Measurements from ENCODE around the gene CNOT3.
"Not testable (repeated sequence)": the region's sequence is repeated elsewhere in the genome, so short reads cannot be mapped to it uniquely, and the experiment has no call there.

Gene CNOT3

DNA sequence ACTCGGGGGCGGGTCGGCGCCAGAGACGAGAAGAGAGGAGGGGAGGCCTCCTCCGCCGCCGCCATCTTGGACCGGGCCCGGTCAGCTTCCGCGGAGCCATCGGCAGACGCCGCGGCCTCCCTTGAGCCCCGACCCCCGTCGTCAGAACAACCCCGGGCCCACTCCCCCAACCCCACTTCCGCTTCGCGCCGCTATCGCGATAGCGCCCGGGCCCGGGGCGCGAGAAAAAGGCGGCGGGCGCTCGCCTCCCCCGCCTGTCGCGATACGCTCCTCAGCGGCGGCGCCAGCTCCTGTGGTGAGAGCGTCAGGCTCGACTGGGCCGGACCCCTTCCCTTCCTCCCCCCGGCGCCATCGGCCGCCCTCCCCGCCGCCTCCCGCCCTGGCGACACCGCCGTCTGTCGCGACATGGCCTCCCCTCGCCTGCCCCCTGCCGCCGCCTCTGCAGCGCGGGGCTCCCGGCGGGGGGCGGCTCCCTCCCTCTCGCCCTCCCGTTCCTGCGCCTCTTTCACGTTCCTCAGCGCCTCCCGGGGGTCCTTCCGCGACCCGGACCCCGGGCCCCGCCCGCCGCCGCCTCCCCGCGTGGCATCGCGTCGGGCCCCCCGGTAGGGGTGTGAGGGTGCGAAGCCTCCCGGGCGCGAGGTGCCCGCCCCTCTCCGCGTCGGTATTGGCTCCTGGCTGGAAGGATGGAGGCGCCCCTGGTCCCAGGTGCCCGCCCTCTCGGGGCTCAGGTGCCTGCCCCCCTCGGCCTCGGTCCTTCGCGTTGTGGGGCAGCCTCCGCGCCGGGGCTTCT is at the start of gene CNOT3:
Gene CNOT3, plus strand, starts transcription at position 64 of the 790 bp plus-strand sequence. CDS start 5,217 bp downstream, outside the sequence.
- peak within 1 kb of the TSS; percentile 83 for H3K4me3 ChIP-seq (ENCODE audit: low read depth, low read length)
- no peak for DNase-seq (ENCODE audit: low read depth)

DNA sequence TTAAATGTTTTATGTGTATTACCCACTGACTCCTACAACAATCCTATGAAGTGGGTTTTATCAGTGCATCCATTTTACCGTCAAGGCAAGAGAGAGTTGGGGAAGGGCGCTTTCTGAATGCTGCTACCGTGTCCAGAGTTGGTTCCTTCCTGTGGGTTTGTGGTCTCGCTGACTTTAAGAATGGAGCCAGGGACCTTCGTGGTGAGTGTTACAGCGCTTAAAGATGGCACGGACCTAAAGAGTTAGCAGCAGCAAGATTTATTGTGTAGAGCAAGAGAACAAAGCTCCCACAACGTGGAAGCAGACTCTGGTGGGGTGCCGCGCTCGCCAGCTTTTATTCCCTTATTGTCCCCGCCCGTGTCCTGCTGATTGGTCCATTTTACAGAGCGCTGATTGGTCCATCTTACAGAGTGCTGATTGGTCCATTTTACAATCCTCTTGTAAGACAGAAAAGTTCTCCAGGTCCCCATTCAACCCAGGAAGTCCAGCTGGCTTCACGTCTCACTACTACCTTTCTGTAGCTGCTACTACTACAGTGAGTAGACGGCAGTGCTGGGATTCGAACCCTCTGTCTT is 43.0 kb upstream of the CNOT3 start:
- no peak for DNase-seq (ENCODE audit: low read depth)
- H3K4me3 ChIP-seq (ENCODE audit: low read depth, low read length): no peak overlapping the region

DNA sequence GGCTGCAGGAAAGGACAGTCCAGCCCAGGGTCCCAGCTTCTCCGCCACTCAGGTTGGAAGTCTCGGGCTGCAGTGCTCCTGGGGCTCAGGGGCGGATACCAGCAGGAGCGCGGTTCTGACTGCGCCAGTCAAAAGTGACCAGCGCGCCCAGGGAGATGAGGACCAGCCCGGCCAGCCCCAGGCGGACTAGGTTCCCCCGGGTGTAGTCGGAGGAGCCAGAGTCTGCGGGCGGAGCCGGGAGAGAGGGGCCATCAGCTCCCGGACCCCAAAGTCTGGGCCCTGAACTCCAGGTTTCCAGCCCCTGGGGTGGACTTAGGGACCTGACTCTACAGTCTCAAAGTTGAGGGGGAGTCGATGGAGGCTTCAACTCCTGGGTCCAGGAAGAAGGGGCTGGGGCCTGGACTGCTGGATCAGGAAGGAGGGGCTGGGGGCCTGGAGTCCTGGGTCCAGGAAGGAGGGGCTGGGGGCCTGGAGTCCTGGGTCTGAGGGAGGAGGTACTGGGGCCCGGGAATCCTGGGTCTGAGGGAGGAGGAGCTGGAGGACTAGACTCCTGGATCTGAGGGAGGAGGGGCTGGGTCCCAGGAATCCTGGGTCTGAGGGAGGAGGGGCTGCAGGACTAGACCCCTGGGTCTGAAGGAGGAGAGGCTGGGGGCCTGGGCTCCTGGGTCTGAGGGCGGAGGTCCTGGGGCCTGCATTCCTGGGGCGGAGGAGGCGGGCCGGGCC is 42.3 kb upstream of the CNOT3 start:
- no peak for DNase-seq (ENCODE audit: low read depth)
- H3K4me3 ChIP-seq (ENCODE audit: low read depth, low read length): peak overlapping the region; percentile 44

DNA sequence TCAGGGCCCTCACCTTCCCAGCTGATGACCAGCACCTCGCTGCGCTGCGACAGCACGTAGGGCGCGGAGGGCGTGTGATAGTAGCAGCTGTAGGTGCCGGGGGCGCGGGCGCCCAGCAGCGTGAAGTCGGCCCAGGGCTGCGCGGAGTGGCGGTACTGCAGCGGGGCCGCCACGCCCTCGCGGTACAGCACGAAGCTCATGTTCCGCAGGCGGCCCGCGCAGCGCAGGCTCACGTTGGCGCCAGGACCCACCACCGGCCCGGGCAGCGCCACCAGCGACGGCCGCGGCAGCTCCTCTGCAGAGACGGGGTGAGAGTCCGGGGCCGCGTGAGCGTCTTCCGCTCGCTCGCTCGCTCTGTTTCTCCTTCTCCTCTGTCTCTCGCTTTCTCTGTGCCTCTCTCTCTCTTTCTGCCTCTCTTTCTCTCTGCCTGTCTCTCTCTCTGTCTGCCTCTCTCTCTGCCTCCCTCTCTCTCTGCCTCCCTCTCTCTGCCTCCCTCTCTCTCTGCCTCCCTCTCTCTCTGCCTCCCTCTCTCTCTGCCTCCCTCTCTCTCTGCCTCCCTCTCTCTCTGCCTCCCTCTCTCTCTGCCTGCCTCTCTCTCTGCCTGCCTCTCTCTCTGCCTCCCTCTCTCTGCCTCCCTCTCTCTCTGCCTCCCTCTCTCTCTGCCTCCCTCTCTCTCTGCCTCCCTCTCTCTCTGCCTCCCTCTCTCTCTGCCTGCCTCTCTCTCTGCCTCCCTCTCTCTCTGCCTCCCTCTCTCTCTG is 41.5 kb upstream of the CNOT3 start:
- DNase-seq (ENCODE audit: low read depth): not testable (repeated sequence)

DNA sequence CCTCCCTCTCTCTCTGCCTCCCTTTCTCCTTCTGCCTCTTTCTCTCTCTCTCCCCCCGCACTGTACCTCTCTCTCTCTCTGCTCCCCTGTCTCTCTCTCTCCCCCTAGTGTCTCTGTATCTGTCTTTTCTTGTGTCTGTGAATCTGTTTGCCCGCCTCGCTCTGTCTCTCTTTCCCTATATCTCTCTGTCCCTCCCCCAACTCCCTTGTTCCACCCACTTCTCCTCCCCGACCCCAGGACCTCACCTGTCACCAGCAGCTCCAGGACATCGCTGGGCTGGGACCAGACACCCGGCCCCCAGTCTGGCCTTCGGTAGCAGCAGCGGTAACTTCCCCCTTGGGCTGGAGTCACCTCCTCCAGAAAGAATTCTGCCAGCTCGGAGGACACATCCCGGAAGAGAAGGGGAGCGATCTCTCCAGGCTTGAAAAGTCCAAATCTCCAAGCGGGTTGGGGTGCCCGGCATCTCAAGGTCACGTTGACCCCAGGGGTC is 40.9 kb upstream of the CNOT3 start:
- DNase-seq (ENCODE audit: low read depth): no peak
- peak overlapping the region; percentile 38 for H3K4me3 ChIP-seq (ENCODE audit: low read depth, low read length)

More for the DNA sequence above, 41.5 kb upstream of the CNOT3 start:
- H3K4me3 ChIP-seq (ENCODE audit: low read depth, low read length): peak overlapping the region; percentile 44

DNA sequence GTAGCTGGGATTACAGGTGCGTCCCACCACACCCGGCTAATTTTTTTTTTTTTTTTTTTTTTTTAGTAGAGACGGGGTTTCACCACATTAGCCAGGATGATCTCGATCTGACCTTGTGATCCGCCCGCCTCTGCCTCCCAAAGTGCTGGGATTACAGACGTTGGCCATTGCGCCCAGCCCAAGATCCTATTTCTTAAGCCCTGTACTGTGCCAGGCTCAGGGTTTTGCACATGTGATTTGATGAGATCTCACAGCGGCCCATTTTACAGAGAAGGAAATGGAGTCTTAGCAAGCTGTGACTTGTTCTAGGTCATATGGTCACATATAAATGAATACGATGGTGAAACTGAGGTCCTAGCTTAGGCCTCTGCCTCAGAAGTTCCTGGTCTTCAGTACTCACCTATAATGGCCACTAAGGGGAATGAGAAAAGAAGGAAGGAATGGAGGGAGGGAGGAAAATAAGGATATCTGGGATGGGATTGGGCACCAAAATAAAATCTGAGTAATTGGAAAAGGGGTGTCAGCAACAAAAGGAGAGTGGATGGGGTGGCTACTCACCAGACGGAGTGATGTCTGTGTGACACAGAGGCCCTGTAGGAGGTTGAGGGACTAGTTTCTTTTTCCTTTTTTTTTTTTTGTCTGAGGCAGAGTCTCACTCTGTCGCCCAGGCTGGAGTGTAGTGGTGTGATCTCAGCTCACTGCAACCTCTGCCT is 38.2 kb upstream of the CNOT3 start:
- no peak overlapping the region for H3K4me3 ChIP-seq (ENCODE audit: low read depth, low read length)
- no peak for DNase-seq (ENCODE audit: low read depth)

DNA sequence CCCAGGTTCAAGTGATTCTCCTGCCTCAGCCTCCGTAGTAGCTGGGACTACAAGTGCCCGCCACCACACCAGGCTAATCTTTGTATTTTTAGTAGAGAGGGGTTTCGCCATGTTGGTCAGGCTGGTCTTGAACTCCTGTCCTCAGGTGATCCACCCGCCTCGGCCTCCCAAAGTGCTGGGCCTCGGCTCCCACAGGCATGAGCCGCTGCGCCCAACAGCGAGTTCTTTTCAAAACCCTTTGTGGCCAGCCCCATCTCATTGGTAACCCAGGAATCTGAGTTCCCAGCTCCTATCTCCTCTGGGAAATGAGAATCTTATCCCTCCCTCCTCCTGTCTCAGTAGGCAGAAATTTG is 37.7 kb upstream of the CNOT3 start:
- DNase-seq (ENCODE audit: low read depth); H3K4me3 ChIP-seq (ENCODE audit: low read depth, low read length): not testable (repeated sequence)

DNA sequence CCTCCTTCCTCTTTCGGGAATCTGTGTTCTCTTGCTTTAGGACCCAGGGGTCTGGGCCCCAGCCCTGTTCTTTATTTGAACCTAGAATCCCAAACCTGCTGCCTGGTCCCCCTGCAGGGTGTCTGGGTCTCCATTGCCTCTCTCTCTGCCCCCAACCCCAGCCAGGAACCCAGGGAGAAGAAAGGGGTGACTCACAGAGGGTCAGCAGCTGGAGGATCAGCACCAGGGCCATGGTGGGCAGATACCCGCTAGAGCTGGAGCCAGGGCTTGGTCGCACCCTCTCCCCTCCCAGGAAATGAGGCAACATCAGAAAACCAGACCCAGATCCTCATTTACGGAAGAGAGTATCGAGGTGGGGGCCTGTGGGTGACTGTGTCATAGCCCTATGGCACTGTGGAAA is 37.0 kb upstream of the CNOT3 start, which contains the start of gene OSCAR:
Gene OSCAR, minus strand, starts transcription at position 243 of the 400 bp plus-strand sequence. Its CDS starts 11 bp downstream, at position 232.
- H3K4me3 ChIP-seq (ENCODE audit: low read depth, low read length): peak within 1 kb of the TSS; percentile 3
- no peak for DNase-seq (ENCODE audit: low read depth)

DNA sequence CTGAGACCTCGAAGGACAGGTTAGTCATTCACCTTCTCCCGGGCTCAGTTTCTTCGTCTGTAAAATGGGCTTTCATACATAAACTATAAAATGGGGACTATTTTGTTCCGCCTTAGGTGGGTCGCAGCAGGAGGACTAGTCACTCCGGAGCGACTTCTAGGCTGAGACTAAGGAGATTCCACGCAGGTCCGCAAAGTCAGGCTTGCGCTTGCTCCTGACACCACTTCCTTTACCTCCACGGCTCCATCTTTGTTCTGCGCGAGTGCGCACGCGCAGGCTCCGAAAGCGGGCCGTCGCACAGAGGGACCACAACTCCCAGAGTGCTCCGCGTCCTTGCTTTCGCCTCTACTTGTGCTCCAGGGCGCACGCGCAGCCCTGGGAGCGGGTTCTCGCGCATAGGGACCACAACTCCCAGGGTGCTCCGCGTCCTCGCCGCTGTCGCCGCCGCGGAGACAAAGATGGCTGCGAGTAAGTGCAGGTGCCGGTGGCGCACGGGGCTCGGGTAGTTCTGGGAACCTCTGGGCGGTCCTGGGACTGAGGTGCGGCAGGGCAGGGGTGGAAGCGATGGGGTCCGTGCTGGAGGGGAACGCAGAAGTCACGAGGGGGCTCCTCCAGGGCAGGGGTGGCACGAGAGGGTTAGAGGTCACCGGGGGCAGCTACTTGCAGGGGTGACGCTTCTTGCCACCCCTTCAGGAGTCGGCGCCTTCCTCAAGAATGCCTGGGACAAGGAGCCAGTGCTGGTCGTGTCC is 35.0 kb upstream of the CNOT3 start, which contains the start of gene NDUFA3:
Gene NDUFA3, plus strand, starts transcription at position 435 of the 749 bp plus-strand sequence. Its CDS starts 24 bp downstream, at position 459.
- H3K4me3 ChIP-seq (ENCODE audit: low read depth, low read length): peak within 1 kb of the TSS; percentile 98
- peak; percentile 93 for DNase-seq (ENCODE audit: low read depth)

DNA sequence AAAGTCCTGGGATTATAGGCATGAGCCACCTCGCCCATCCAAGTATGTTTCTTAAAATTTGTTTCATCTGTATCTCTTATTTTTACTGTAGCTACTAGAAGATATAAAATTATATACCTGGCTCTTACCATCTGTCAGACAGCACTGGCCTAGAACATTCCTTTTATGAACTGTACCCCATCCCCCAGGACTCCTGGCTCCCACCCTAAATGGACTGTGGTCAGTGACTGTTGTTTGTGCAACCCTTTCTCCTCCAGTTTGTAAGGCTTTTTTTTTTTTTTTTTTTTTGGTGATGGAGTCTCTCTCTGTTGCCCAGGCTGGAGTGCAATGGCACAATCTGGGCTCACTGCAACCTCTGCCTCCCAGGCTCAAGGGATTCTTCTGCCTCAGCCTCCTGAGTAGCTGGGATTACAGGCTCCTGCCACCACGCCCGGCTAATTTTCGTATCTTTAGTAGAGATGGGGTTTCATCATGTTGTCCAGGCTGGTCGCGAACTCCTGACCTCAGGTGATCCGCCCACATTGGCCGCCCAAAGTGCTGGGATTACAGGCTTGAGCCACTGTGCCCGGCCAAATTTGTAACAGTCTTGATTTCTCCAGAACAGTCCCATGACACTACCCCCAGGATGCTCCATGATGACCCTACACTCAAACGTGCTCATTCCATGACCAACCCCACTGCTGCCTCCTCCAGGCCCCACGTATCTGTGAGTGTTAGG is 32.4 kb upstream of the CNOT3 start:
- H3K4me3 ChIP-seq (ENCODE audit: low read depth, low read length): no peak overlapping the region
- DNase-seq (ENCODE audit: low read depth): no peak

DNA sequence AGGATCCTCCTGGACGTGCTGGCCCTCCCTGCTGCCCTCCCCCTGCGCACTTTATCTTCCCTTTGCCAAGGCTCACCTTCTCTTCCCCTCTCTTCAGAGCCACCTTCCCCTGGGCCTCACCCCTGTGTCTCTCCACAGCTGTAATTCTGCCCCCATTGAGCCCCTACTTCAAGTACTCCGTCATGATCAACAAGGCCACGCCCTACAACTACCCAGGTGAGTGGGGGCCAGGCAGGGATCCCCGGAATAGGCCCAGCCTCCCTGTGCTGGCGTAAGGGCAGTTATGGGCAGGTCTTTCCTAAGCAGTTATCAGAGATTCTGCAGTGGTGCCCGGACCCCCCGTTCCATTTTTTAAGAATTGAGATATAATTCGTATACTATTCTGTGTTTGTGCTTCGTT is 31.8 kb upstream of the CNOT3 start:
- DNase-seq (ENCODE audit: low read depth): no peak
- no peak overlapping the region for H3K4me3 ChIP-seq (ENCODE audit: low read depth, low read length)

DNA sequence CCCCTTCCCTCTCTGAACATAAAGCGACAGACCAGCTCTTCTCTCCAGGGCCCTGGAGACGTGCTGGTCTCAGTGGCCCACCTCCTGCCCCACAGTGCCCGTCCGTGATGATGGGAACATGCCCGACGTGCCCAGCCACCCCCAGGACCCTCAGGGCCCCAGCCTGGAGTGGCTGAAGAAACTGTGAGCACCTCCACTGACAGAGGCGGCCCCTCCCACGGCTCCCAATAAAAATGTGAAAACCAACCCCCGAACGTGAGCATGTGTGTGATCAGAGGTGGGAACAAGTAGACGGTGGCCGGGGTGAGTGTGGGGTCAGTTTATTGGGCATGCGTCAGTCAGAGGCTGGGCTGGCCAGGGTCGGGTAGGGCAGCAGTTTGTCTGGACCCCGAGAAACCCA is 30.8 kb upstream of the CNOT3 start:
- no peak overlapping the region for H3K4me3 ChIP-seq (ENCODE audit: low read depth, low read length)
- no peak for DNase-seq (ENCODE audit: low read depth)

DNA sequence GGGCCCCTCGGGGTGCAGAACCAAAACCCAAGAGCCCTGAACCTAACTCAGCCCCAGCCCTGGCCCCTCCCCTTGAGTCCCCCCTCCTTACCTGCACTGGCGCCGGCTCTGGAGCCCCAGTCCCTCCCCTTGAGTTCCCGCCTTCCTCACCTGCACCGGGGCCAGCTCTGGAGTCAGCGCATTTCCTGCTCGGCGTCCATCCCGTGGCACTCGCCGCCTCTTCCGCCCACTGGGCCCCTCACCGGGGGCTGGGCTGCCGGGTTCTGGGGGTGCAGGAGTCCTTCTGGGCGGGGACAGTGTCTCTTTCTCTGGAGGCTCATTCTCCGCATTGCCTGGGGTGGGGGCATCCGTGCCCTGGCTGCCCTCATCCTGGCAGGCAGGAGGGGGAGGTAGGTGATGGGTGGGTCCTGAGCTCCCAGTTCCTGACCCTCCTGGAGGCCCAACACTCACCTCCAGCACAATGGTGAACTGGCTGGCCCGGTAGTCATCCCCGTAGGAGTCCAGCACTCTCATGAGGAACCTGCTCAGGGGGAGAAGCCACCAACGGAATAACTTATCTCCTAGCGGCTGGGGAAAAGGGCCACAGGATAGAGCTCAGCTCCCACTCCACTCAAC is 29.6 kb upstream of the CNOT3 start:
- no peak overlapping the region for H3K4me3 ChIP-seq (ENCODE audit: low read depth, low read length)
- DNase-seq (ENCODE audit: low read depth): no peak

DNA sequence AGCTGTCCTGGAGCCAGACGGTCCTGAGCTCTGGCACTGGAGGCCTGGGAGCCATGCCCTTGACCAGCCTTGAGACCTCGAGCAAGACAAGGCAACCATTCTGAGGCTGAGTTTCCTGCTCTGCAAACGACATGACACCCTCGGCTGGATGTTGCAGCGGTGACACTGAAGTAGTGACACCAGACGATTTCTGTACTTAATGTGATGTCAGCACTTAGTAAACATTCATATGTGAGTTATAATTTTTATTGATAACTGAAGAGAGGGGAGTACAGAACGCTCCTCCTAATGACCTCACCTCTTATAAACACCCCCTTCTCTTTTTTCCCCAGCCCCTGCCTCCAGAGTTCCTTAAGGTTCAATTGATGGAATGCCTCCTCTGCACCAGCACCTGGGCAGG is 29.1 kb upstream of the CNOT3 start:
- no peak for DNase-seq (ENCODE audit: low read depth)
- H3K4me3 ChIP-seq (ENCODE audit: low read depth, low read length): no peak overlapping the region

DNA sequence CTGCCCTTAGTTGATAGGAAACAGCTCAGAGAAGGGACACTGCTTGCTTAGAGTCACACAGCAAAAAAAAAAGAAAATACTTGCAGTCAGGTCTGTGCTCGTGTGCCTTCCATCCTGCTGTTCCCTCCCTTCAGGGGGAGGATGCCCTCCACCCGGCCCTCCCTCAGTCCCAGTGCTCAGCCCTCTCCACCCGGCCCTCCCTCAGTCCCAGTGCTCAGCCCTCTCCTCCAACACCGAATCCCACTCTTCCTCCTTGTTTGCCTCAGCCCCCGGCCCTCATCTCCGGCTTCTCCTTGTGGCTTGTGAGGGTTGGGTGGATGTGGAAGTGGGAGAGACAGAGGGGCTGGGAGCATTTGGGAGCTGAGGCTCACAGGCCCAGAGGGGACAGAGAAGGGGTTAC is 27.9 kb upstream of the CNOT3 start:
- no peak overlapping the region for H3K4me3 ChIP-seq (ENCODE audit: low read depth, low read length)
- DNase-seq (ENCODE audit: low read depth): no peak

DNA sequence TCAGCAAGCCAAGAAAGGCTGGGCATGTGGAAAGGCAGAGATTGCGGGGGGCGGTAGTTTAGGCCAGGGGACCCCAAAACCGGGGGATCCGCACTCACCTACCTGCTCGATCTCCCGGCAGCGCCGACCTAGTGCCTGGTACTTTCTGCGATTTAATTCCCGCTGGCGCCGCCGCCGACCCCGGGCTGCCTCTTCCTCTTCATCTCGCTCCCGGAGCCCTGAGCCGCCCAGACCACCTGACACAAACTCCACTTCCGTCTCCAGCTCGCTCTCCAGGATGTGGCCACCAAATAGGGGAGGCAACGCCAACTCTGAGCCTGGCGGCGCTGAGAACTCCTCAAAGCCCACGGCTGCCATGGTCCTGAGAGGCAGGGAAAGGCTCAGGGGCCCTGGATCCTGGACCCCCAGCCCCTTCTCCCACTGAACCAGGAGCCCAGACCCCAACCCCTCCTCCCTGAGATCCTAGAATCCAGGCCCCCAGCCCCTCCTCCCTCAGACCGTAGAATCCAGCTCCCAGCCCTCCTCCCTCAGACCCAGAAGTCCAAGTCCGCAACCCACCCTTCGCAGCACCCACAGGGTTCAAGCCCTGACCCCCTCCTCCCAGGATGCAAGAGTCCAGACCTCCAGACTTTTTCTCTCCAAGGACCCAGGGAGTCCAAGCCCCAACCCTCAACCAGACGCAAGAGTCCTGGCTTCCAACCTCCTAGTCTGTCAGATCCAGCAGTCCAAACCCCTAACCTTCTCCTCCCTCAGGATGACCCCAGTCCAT is 23.0 kb upstream of the CNOT3 start:
- peak overlapping the region; percentile 94 for H3K4me3 ChIP-seq (ENCODE audit: low read depth, low read length)
- DNase-seq (ENCODE audit: low read depth): no peak

Data from skeletal muscle cell (primary cell).